Daoy (cell line): ENCODE measurements around the gene MBP. TPM values are rescaled to one million over a fixed set of nuclear protein-coding genes. Genes with fewer than 3 reads are reported as not detected.
"Not testable (repeated sequence)": the region's sequence is repeated elsewhere in the genome, so short reads cannot be mapped to it uniquely, and the experiment has no call there.

Experiments used
- DNase-seq: peaks from one replicate; pipeline ENCODE4 v3.0.0-alpha.2; 2015; ENCODE audit warnings: low read depth
- total RNA-seq: library from RNA; depleted of rRNA; stranded (reverse); fragments of >200 nt; shearing (Covaris generic); gene quantifications from 2 replicates; pipeline ENCODE4 v1.2.3, GENCODE V29; 2014

MBP gene
- total RNA-seq, 1 experiment from 2014 or later, result not detected

- DNase-seq, result no peak
Measured at GRCh38 chr18:77006305-77007175, 126.0 kb downstream of the MBP start.

- DNase-seq, result no peak
Measured at GRCh38 chr18:77005651-77006195, 126.9 kb downstream of the MBP start.

GRCh38 chr18:77004555-77005380 is 127.8 kb downstream of the MBP start:
- no peak for DNase-seq

GRCh38 chr18:77003316-77003715 is 129.3 kb downstream of the MBP start:
- DNase-seq, result no peak

- DNase-seq, result no peak
Measured at GRCh38 chr18:77002496-77002895, 130.1 kb downstream of the MBP start.

GRCh38 chr18:77001979-77002378 is 130.6 kb downstream of the MBP start:
- DNase-seq, result no peak

- no peak for DNase-seq
Measured at GRCh38 chr18:77001041-77001440, 131.5 kb downstream of the MBP start.

GRCh38 chr18:77000527-77000926 is 132.1 kb downstream of the MBP start:
- DNase-seq, result peak; percentile 30

- DNase-seq, result no peak
Measured at GRCh38 chr18:76999077-76999476, 133.5 kb downstream of the MBP start.

- DNase-seq, result no peak
Measured at GRCh38 chr18:76997951-76998808, 134.4 kb downstream of the MBP start.

GRCh38 chr18:76996429-76996828 is 136.2 kb downstream of the MBP start:
- DNase-seq, result no peak

GRCh38 chr18:76995896-76996295 is 136.7 kb downstream of the MBP start:
- no peak for DNase-seq

GRCh38 chr18:76994086-76994654 is 138.4 kb downstream of the MBP start:
- DNase-seq, result no peak

- DNase-seq, result no peak
Measured at GRCh38 chr18:76993573-76993972, 139.0 kb downstream of the MBP start.

GRCh38 chr18:76993085-76993382 is 139.5 kb downstream of the MBP start:
- DNase-seq, result no peak

GRCh38 chr18:76992226-76993084 is 140.1 kb downstream of the MBP start:
- DNase-seq, result no peak

GRCh38 chr18:76991021-76991688 is 141.4 kb downstream of the MBP start:
- no peak for DNase-seq

GRCh38 chr18:76990343-76991020 is 142.1 kb downstream of the MBP start:
- not testable (repeated sequence) for DNase-seq

GRCh38 chr18:76989647-76990190 is 142.9 kb downstream of the MBP start:
- DNase-seq, result no peak
